Left forelimb (tissue), 1 donor: Measurements from ENCODE around the gene PCDHA4.
"Not testable (repeated sequence)": the region's sequence is repeated elsewhere in the genome, so short reads cannot be mapped to it uniquely, and the experiment has no call there.

Experiments
- DNase-seq: peaks from one replicate; pipeline ENCODE4 v3.0.0-alpha.2; 2018; ENCODE audit warnings: low spot score

Gene PCDHA4

DNA sequence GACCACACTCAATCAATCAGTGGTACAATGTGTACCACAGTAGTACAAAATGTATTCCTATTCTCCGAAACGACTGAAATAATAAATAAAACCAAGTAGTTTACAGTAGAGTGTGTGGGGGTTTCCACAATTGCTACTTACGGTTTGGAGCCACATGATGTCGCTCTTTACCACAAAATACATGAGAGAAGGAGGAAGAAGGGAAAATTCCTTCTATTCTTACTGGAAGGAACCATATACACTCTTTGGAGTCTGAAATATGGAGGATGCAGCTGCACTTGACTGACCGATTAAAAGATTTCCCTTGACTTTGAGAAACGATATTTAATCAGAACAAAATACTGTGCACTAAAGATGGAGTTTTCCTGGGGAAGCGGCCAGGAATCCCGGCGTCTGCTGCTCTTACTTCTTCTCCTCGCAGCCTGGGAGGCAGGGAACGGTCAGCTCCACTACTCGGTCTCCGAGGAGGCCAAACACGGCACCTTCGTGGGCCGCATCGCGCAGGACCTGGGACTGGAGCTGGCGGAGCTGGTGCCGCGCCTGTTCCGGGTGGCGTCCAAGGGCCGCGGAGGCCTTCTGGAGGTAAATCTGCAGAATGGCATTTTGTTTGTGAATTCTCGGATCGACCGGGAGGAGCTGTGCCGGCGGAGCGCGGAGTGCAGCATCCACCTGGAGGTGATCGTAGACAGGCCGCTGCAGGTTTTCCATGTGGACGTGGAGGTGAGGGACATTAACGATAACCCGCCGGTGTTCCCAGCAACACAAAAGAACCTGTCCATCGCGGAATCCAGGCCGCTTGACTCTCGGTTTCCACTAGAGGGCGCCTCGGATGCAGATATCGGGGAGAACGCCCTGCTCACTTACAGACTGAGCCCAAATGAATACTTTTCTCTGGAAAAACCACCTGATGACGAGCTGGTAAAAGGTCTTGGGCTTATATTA lies at the start of gene PCDHA4:
Gene PCDHA4, plus strand, starts transcription at position 235 of the 942 bp plus-strand sequence.
- DNase-seq, result no peak

DNA sequence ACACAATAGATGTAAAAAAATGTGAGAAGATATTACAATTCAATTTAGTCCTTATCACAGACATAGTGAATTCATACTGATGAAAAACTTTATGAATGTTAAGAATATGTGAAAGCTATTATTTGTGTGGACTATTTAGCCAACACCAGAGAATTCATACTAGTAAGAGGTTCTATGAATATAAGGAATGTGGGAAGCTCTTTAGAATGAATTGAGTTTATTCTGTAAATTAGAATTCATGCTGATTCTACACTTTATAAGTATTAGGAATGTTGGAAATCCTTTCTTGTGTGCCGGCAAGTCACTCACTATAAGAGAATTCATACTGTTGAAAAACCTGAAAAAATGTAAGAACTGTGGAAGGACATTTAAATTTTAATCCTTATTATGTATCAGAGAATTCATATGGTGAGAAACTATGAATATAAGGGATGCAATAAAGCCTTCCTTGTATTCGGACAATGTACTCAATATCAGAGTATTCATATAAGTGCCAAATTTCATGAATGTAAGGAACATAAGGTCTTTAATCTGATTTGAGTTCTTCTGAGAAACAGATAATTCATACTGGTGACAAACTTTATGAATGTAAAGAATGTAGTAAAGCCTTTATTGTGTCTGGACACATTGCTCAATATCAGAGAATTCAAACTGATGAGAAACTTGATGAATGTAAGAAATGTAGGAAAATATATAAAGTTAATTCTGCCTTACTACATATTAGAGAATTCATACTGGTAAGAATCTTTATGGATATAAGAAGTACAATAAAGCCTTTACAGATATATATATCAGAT lies 42.5 kb upstream of the PCDHA4 start:
- DNase-seq, result no peak

DNA sequence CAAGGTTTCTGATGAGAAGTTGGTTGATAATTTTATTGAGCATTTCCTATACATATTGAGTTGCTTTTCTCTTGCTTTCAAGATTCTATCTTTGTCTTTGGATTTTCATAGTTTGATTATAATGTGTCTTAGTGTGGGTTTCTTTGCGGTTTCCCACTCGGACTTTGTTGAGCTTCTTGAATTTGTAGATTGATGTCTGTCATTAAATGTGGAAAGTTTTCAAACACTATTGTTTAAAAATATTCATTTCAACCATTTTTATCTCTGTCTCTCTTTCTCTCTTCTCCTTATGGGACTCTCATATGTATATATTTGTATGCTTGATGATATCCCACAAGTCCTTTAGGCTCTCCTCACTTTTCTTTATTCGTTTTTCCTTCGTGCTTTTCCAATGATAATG lies 39.4 kb upstream of the PCDHA4 start:
- DNase-seq, result no peak

DNA sequence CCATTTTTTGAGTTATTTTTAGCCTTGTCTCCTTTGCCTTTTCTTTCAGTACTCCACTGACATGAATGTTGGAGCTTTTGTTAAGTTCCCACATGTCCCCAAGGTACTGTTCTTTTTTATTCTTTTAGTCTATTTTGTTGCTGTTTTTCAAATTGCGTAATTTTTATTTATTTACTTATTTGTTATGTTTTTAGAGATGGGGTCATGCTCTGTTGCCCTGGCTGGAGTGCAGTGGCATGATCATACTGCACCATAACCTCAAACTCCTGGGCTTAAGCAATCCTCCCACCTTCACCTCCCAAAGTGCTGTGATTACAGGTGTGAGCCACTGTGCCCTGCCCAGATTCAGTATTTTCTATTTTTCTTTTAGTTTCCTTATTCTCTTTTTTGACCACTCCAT lies 26.4 kb upstream of the PCDHA4 start:
- DNase-seq, result no peak

DNA sequence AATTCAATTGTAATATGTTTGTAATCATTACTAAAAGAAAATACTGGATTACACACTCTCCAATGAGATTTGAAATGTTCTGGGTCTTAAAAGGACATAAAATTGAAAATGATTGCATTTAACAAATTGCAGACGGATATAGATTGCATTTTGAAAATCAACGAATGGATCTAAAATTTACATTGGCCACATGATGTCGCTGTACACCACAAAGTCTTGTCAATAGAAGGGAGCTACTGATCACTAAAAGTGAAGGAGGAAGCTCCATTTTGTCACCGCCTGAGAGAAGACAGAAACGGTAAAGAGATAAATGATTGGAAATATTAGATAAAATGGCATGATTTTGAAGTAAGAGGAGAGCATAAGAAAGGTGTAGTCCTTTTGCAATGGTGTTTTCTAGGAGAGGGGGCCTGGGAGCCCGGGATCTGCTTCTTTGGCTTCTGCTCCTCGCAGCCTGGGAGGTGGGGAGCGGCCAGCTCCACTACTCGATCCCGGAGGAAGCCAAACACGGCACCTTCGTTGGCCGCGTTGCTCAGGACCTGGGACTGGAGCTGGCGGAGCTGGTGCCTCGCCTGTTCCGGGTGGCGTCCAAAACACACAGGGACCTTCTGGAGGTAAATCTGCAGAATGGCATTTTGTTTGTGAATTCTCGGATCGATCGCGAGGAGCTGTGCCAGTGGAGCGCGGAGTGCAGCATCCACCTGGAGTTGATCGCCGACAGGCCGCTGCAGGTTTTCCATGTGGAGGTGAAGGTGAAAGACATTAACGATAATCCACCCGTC lies 20.8 kb upstream of the PCDHA4 start, which contains the start of gene PCDHA1:
Gene PCDHA1, plus strand, starts transcription at position 236 of the 782 bp plus-strand sequence.
- DNase-seq, result no peak

DNA sequence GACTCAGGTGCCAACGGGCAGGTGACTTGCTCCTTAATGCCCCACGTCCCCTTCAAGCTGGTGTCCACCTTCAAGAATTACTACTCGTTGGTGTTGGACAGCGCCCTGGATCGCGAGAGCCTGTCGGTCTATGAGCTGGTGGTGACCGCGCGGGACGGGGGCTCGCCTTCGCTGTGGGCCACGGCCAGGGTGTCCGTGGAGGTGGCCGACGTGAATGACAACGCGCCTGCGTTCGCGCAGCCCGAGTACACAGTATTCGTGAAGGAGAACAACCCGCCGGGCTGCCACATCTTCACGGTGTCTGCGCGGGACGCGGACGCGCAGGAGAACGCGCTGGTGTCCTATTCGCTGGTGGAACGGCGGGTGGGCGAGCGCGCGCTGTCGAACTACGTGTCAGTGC lies 19.4 kb upstream of the PCDHA4 start:
- not testable (repeated sequence) for DNase-seq

DNA sequence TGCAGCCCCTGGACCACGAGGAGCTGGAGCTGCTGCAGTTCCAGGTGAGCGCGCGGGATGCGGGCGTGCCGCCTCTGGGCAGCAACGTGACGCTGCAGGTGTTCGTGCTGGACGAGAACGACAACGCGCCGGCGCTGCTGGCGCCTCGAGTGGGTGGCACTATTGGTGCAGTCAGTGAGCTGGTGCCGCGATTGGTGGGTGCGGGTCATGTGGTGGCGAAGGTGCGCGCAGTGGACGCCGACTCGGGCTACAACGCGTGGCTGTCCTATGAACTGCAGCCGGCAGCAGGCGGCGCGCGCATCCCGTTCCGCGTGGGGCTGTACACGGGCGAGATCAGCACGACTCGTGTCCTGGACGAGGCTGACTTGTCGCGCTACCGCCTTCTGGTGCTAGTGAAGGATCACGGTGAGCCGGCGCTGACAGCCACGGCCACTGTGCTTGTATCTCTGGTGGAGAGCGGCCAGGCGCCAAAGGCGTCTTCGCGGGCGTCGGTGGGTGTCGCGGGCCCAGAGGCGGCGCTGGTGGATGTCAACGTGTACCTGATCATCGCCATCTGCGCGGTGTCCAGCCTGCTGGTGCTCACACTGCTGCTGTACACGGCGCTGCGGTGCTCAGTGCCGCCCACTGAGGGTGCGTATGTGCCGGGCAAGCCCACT lies 18.9 kb upstream of the PCDHA4 start:
- not testable (repeated sequence) for DNase-seq

DNA sequence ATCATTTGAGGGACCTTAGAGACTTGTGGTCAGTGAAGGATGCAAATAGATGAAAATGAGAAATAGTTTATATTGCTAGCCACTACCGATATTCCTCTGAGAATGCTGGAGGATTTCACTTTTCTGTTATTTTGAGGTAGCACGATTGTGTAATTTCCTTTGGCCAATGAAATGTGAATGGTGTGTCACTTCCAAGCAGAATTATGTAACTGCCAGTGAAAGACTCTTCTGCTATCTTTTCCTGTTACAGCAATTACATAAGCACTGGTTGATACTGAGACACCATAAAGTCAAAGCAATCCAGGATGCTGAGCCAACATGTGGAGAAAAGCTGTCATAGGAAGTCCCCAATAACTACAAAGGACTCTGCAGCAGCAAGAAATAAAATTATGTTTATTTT lies 15.8 kb upstream of the PCDHA4 start:
- DNase-seq, result no peak

DNA sequence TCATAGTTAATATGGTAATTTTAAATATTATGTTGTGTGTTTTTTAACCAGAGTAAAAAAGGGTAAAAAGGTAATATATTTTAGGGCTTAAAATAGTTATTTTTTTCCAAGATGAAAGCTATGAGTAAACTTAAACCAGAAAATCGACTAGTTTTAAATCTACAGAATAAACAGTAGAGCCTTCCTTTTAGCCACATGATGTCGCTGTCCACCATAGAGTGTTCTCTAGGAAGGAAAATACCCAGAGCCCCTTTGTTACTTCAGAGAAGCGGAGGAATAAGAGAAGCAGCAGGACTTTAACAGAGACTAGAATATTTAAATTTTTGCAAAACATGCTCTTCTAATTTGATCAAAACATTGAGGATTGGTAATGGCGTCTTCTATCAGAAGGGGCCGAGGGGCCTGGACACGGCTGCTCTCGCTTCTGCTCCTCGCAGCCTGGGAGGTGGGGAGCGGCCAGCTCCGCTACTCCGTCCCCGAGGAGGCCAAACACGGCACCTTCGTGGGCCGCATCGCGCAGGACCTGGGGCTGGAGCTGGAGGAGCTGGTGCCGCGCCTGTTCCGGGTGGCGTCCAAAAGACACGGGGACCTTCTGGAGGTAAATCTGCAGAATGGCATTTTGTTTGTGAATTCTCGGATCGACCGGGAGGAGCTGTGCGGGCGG lies 12.1 kb upstream of the PCDHA4 start, which contains the start of gene PCDHA2:
Gene PCDHA2, plus strand, starts transcription at position 258 of the 664 bp plus-strand sequence.
- no peak for DNase-seq

DNA sequence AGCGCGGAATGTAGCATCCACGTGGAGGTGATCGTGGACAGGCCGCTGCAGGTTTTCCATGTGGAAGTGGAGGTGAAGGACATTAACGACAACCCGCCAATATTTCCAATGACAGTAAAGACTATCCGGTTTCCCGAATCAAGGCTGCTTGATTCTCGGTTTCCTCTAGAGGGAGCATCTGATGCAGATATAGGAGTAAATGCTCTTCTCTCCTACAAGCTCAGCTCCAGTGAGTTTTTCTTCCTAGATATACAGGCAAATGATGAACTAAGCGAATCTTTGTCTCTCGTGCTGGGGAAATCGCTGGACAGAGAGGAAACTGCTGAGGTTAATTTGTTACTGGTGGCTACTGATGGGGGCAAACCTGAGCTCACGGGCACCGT lies 11.6 kb upstream of the PCDHA4 start:
- no peak for DNase-seq

DNA sequence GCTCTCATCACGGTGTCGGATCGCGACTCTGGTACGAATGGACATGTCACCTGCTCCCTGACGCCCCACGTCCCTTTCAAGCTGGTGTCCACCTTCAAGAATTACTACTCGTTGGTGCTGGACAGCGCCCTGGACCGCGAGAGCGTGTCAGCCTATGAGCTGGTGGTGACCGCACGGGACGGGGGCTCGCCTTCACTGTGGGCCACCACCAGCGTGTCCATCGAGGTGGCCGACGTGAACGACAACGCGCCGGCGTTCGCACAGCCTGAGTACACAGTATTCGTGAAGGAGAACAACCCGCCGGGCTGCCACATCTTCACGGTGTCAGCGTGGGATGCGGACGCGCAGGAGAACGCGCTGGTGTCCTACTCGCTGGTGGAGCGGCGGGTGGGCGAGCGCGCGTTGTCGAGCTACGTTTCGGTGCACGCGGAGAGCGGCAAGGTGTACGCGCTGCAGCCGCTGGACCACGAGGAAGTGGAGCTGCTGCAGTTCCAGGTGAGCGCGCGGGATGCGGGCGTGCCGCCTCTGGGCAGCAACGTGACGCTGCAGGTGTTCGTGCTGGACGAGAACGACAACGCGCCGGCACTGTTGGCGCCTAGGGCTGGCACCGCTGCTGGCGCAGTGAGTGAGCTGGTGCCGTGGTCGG lies 10.7 kb upstream of the PCDHA4 start:
- not testable (repeated sequence) for DNase-seq

DNA sequence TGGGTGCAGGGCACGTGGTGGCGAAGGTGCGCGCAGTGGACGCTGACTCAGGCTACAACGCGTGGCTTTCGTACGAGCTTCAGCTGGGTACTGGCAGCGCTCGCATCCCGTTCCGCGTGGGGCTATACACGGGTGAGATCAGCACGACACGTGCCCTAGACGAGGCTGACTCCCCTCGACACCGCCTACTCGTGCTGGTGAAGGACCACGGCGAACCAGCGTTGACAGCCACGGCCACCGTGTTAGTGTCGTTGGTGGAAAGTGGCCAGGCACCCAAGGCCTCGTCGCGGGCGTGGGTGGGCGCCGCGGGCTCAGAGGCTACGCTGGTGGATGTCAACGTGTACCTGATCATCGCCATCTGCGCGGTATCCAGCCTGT lies 10.2 kb upstream of the PCDHA4 start:
- no peak for DNase-seq

DNA sequence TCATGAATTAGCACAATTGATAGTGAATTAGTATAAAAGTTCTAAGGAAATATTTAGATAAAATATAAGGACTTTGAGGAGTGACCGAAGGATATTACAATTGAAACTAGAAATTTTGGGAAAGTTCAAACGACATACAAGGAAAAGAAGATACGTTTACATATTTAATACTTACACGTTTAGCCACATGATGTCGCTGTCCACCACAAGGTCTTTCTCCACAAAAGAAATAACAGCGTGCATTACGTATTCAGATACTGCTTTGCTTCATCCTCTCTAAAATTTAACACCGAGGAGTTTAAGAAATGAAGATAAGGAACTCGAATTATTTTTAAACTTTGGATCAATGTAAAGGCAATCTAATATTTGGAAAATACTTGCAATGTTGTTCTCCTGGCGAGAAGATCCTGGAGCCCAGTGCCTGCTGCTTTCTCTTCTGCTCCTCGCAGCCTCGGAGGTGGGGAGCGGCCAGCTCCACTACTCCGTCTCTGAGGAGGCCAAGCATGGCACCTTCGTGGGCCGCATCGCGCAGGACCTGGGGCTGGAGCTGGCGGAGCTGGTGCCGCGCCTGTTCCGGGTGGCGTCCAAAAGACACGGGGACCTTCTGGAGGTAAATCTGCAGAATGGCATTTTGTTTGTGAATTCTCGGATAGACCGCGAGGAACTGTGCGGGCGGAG lies 5.9 kb upstream of the PCDHA4 start, which contains the start of gene PCDHA3:
Gene PCDHA3, plus strand, starts transcription at position 242 of the 678 bp plus-strand sequence.
- no peak for DNase-seq

DNA sequence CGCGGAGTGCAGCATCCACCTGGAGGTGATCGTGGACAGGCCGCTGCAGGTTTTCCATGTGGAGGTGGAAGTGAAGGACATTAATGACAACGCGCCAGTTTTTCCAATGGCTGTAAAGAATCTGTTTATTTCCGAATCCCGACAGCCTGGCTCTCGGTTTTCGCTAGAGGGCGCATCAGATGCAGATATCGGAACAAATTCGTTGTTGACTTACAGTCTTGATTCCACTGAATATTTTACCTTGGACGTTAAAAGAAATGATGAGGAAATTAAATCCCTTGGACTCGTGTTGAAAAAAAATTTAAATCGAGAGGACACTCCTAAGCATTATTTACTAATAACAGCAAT lies 5.4 kb upstream of the PCDHA4 start:
- no peak for DNase-seq

DNA sequence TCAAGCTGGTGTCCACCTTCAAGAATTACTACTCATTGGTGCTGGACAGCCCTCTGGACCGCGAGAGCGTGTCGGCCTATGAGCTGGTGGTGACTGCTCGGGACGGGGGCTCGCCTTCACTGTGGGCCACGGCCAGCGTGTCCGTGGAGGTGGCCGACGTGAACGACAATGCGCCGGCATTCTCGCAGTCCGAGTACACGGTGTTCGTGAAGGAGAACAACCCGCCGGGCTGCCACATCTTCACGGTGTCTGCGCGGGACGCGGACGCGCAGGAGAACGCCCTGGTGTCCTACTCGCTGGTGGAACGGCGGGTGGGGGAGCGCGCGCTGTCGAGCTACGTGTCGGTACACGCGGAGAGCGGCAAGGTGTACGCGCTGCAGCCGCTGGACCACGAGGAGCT lies 4.5 kb upstream of the PCDHA4 start:
- DNase-seq, result not testable (repeated sequence)

DNA sequence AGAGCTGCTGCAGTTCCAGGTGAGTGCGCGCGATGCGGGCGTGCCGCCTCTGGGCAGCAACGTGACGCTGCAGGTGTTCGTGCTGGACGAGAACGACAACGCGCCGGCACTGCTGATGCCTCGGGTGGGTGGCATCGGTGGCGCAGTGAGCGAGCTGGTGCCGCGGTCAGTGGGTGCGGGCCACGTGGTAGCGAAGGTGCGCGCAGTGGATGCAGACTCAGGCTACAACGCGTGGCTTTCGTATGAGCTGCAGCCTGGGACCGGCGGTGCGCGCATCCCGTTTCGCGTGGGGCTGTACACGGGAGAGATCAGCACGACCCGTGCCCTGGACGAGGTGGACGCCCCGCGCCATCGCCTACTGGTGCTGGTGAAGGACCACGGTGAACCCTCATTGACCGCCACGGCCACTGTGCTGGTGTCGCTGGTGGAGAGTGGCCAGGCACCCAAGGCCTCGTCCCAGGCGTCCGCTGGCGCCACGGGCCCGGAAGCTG lies 4.0 kb upstream of the PCDHA4 start:
- no peak for DNase-seq

DNA sequence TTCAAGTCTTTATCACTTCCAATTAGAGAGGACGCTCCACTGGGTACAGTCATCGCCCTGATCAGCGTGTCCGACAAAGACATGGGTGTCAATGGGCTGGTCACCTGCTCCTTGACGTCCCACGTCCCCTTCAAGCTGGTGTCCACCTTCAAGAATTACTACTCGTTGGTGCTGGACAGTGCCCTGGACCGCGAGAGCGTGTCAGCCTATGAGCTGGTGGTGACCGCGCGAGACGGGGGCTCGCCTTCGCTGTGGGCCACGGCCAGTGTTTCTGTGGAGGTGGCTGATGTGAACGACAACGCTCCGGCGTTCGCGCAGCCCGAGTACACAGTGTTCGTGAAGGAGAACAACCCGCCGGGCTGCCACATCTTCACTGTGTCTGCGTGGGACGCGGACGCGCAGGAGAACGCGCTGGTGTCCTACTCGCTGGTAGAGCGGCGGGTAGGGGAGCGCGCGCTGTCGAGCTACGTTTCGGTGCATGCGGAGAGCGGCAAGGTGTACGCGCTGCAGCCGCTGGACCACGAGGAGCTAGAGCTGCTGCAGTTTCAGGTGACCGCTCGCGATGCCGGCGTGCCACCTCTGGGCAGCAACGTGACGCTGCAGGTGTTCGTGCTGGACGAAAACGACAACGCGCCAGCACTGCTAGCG lies 1.5 kb downstream of the PCDHA4 start:
- DNase-seq, result not testable (repeated sequence)

DNA sequence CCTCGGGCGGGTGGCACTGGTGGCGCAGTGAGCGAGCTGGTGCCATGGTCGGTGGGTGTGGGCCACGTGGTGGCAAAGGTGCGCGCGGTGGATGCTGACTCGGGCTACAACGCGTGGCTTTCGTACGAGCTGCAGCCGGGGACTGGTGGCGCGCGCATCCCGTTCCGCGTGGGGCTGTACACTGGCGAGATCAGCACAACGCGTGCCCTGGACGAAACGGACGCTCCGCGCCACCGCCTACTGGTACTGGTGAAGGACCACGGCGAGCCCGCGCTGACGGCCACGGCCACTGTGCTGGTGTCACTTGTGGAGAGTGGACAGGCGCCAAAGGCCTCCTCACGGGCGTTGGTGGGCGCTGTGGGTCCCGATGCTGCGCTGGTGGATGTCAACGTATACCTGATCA lies 2.0 kb downstream of the PCDHA4 start:
- no peak for DNase-seq
